DOHH2 (cell line): ENCODE results near the gene ABCB11.

Experiments used
- EZH2phosphoT487 ChIP-seq: fragments of 200-600 bp; sonication (generic); IDR thresholded peaks from 2 replicates; pipeline ENCODE4 v1.6.1; 2017; ENCODE audit warnings: borderline replicate concordance, mild to moderate bottlenecking, antibody characterized with exemption, low read length, moderate library complexity, mixed read lengths
- TF ChIP-seq, protein P1 (sequence below): fragments of 200-600 bp; sonication (generic); IDR thresholded peaks from one replicate; pipeline ENCODE4 v1.5.1; 2014; ENCODE audit warnings: antibody characterized with exemption, mild to moderate bottlenecking, low read depth, low read length; ENCODE audit not compliant: poor library complexity, severe bottlenecking

DNA sequence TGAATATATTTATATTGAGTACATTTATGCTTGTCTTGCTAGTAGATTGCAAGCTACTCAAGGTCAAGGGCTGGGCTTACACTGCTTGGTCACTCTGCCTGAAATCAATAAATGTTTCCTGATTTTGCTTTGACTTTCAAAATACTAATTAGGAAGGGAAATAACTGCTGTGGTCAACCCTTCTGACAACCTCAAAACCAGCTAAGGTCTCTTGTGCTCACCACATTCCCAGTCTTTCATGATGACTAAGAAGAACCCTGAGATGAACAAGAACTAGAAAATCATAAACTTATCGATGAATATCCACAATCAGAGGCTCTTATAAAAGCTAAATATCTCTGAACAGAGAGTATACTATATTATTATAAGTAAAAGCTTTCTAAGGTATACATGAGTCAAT, 33.3 kb downstream of the ABCB11 start:
- TF ChIP-seq, protein P1, sequence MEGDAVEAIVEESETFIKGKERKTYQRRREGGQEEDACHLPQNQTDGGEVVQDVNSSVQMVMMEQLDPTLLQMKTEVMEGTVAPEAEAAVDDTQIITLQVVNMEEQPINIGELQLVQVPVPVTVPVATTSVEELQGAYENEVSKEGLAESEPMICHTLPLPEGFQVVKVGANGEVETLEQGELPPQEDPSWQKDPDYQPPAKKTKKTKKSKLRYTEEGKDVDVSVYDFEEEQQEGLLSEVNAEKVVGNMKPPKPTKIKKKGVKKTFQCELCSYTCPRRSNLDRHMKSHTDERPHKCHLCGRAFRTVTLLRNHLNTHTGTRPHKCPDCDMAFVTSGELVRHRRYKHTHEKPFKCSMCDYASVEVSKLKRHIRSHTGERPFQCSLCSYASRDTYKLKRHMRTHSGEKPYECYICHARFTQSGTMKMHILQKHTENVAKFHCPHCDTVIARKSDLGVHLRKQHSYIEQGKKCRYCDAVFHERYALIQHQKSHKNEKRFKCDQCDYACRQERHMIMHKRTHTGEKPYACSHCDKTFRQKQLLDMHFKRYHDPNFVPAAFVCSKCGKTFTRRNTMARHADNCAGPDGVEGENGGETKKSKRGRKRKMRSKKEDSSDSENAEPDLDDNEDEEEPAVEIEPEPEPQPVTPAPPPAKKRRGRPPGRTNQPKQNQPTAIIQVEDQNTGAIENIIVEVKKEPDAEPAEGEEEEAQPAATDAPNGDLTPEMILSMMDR, result no peak
- no peak for TF ChIP-seq EZH2phosphoT487
